Glomerular visceral epithelial cell (primary cell): ENCODE results near the gene PPT2.

Experiments used
- DNase-seq: peaks from one replicate; pipeline ENCODE4 v3.0.0-alpha.2; 2016; ENCODE audit errors: extremely low spot score

PPT2 gene

GRCh38 chr6:32151863-32152768 lies 1.8 kb upstream of the PPT2 start, which contains the start of gene PRRT1:
Gene PRRT1 (minus strand): TSS chr6:32151939. CDS start chr6:32151827, 112 bp downstream.
- DNase-seq = no peak

- peak; percentile 22 for DNase-seq
These were observed 975 bp upstream of the PPT2 start for GRCh38 chr6:32152769-32153563.

DNA sequence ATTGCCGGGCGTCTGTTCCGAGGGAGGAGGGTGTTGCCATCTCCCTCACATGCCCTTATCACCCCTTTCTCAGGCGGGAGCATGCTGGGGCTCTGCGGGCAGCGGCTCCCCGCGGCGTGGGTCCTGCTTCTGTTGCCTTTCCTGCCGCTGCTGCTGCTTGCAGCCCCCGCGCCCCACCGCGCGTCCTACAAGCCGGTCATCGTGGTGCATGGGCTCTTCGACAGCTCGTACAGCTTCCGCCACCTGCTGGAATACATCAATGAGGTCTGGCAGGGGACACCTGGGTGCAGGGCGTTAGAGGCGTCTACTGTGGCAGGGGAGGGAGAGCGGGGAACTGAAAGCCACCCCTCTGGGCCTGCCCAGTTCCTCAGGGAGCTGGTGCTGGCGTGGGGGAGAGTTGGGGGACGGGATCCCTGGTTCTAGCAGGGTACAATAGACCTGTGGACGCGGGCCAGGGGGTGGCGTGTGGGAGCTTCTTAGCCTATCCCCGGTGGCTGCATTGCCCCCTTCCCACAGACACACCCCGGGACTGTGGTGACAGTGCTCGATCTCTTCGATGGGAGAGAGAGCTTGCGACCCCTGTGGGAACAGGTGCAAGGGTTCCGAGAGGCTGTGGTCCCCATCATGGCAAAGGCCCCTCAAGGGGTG lies 697 bp downstream of the PPT2 start:
- peak; percentile 66 for DNase-seq

DNA sequence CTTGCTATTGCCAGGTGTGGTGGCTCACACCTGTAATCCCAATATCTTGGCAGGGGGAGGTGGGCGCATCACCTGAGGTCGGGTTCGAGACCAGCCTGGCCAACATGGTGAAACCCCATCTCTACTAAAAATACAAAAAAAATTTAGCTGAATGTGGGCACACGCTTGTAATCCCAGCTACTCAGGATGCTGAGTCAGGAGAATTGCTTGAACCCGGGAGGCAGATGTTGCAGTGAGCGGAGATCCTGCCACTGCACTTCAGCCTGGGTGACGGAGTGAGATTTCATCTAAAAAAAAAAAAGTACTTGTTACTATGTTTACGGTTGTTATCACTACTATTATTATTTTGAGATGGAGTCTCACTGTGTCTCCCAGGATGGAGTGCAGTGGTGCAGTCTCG lies 3.0 kb downstream of the PPT2 start:
- DNase-seq = no peak

GRCh38 chr6:32158052-32158451 lies 4.1 kb downstream of the PPT2 start:
- DNase-seq = no peak

GRCh38 chr6:32163559-32164258 lies 9.8 kb downstream of the PPT2 start:
- DNase-seq = no peak

DNA sequence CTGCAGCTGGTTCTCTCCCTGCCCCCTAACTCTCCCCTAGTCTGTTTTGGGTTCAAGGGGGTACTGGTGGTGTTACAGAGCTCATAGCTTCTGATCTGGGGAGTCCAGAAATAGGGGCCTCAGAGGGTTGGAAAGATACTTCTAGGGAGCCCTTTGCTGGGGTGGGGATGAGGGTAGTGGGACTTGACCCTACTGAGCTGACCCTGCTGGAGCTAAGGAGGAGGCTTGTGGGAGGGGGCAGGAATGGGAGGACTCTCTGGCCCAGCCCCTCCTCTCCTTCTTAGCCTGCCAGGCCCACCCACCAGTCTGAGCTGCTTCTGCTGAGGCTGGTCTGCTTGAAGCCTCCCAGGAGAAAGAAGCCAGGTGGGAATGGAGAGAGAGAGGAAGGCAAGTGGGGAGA lies 10.4 kb downstream of the PPT2 start, which contains the start of gene EGFL8:
EGFL8 (plus strand) TSS at position 301 of the 400 bp plus-strand sequence. CDS start 1,571 bp downstream, outside the sequence.
- no peak for DNase-seq

- DNase-seq = no peak
These were observed 12.6 kb downstream of the PPT2 start for GRCh38 chr6:32166411-32167061.

- DNase-seq = no peak
These were observed 13.3 kb downstream of the PPT2 start for GRCh38 chr6:32167154-32167760.

GRCh38 chr6:32167761-32168262 lies 13.9 kb downstream of the PPT2 start:
- DNase-seq = no peak

GRCh38 chr6:32168350-32168749 lies 14.4 kb downstream of the PPT2 start:
- no peak for DNase-seq

DNA sequence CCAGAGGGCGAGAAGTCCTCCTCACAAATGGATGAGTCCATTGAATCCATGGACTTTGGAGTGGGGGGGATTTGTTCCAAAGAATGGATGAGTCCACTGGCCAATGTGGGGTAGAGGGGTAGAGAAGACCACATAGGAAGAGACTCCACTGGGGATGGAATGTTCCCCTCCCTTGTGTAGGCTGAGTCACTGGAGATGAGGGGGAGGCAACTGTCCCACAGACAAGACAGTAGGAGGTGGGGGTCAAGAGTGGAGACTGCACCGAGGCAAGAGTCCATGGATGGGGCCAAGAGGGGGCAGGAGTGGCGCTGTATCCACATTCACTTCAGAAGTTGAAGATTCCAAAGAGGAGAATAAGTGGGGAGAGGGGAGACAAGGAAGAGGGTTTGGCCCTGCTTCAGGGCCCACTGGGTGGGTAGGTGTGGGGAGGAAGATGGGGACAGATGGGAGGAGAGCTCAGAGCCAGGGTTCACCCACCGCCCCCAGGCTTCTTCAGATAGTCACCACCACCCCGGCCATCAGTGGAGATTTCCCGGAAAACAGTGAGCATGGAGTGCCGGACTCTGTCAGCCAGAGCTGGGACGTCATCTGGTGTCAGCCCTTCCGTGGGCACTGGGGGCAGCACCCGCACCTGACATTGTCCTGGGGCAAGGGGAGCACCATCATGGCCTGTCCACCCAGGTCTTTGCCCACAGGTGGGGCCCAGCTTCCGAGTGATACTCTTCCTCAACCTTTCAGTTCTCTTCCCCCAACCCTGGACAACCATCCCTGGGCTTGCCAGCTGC lies 15.1 kb downstream of the PPT2 start:
- no peak for DNase-seq

- DNase-seq = peak; percentile 20
These were observed 16.4 kb downstream of the PPT2 start for GRCh38 chr6:32170294-32170693.

DNA sequence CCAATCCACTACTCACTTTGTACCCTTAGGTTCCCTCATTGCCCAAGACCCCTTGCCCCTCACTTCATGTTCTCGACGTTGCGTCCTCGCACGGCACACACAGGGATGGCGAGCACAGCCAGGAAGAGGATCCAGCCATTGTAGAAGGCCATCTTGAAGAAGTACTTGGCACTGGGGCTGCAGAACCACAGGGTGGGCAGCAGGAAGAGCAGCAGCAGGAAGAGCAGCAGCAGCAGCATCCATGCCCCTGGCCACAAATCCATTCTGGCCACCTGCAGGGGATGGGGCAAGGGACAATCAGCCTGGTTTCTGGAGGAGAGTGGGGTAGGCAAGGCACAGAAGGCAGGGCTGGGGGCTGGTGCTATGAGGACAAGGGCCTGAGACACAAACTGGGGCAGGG lies 17.3 kb downstream of the PPT2 start:
- DNase-seq = no peak

DNA sequence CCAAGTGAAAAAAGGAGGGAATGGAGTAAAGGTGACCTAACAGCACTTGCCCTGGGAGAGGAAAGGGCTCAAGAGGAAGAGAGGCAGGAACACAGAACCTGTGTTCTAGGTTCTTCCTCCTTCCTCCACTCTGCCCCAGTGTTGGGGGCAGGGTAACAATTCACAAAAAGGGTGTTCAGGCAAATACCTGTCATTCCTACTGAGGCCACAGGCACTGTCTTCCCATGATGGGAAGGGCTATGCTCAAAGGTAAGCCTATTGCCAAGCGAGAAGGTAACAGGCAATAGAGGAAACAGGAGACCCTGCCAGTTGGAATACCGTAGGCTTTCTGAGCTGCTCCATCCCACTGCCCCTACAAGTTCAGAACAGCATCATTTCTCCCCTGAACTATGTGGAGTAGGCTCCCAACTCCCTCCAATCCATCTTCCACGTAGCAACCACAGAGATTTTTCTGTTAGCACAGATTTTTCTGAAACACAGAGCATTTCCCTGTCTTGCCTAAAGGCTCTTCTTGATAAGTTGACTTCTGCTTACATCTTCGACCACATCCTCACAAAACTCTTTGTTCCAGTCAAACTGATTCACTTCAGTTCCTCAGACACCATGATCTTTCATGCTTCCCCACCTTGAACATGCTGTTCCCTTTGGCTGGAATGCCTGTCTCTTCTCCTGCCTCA lies 19.2 kb downstream of the PPT2 start:
- no peak for DNase-seq

DNA sequence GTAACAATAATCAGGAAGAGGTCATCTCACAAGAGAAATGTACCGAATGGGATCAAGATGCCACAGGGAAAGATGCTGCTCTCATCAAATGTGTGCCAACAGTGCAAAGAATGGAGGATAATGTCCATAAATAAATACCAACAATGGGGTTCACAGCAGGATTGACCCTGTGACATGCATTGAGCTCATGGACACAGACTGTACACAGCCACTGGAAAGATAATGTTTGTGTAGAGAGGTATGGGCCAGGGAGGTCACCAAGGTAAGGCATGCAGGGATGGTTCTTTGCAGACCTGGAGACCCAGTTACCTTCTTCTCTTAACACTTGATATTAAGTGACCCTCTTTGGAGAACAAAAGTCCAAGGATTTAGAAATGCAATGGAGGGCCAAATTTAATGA lies 20.5 kb downstream of the PPT2 start:
- no peak for DNase-seq

GRCh38 chr6:32175322-32175710 lies 21.4 kb downstream of the PPT2 start:
- no peak for DNase-seq

DNA sequence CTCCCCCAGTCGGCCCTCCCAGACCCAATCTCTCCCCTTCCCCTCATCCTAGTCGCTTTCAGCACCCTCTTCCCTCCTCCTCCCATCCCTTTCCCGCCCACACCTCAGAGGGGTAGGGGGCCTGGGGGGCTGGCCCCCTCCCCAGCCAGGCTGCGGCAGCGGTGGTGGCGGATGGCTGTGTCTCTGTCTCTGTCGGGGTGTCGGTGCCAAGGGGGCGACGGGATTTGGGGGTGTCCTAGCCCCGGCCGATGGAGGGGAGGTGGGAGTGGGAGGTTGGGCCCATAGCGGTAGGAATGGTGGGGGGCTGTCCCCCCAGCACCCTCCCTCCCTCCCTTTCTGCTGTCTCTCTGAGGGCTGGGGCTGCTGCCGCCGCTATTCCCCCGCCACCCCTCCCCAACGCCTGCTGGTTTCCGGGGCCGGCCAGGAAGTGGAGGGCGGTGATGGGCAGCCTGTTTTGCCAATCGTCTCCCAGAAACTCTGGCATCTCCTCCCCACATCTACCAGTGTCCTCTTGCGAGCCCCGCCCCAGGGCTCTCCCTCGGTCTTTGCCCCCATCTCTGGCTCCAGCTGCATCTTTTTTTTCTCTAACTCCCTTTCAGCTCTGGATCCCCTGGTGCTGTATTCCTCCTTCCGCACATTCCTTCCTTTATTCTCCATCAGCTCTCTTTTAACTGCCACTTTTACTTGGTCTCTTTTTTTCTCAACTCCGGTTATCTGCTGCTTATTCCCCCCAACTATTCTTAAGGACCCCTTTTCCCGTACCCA lies 22.0 kb downstream of the PPT2 start, which contains the start of gene AGPAT1:
AGPAT1 (minus strand) TSS at position 374 of the 765 bp plus-strand sequence. CDS start 4,588 bp downstream, outside the sequence.
- peak; percentile 97 for DNase-seq
